Caki2 (cell line): ENCODE measurements around the gene EIF5A. TPM values are rescaled to one million over a fixed set of nuclear protein-coding genes. Genes with fewer than 3 reads are reported as not detected.
"Not testable (repeated sequence)": the region's sequence is repeated elsewhere in the genome, so short reads cannot be mapped to it uniquely, and the experiment has no call there.

Source experiments
- DNase-seq: peaks from one replicate; pipeline ENCODE4 v3.0.0-alpha.2; 2015; ENCODE audit warnings: low read depth
- in situ Hi-C: cut with HindIII; loops from 2 replicates; pipeline ENCODE4 v1.10.0; 2016; ENCODE audit warnings: low sequenced_read_pairs, low pct_unique_long_range_greater_than_20kb, mixed read lengths
- total RNA-seq: library from RNA; depleted of rRNA; stranded (reverse); fragments of >200 nt; shearing (Covaris generic); gene quantifications from 2 replicates; pipeline ENCODE4 v1.2.3, GENCODE V29; 2014; ENCODE audit warnings: low replicate concordance

The EIF5A gene
- total RNA-seq, 1 experiment from 2014 or later, result 624 TPM

DNA sequence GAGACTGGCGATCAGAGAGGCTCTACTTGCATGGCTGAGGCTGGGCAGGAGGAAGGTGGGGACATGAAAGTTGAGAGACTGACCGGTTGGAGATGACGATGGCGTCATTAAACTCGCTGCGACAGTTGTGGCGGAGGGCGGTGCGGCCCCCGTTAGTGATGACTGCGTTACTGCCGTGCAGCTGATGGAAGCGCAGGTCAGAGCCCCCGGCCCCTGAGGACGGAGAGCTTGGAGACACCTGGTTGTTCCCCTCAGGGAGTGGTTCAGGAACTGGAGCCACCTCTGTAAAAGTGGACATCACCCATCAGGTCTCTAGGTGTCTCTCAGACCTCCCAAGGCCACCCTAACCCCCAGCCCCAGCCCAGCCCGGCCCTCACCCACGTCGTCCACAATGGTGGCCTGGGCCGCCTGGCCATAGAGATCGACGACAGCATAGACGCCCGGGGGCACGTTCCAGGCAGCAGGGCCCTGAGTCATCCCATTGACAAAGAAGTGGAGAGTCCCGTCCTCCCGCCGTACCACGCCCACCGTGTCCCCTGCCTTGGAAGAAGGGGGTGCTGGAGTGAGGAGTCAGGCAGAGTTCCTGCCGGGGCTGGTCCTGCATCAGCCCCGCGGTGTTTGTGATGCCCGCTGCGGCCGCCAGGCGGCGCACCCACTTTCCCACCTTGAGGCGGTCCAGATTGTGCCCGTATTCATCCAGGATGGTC, 16.5 kb downstream of the EIF5A start:
- DNase-seq, result no peak
- in situ Hi-C loops, result no loop called here

DNA sequence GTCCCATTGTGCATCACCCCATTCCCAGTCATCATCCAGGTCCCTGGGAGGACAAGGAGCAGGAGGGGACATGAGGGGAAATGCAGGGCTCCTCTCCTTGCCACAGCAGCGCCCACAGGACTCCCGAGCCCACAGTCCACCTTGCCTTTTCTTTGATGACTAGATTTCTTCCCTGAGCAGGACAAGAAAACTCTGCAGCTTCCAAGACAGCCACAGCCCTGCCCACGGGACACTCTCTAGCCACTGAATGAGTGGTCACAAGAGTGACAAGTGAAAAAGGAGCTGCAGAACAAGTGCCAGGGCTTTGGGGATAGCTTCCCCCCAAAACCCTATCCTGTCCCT, 17.0 kb downstream of the EIF5A start:
- in situ Hi-C loops, result no loop called here

GRCh38 chr17:7325031-7325528, 17.7 kb downstream of the EIF5A start:
- DNase-seq, result no peak
- in situ Hi-C loops, result no loop called here

More for the DNA sequence above, 17.0 kb downstream of the EIF5A start:
- DNase-seq, result no peak

GRCh38 chr17:7326186-7326585, 18.8 kb downstream of the EIF5A start:
- in situ Hi-C loops, result no loop called here
- DNase-seq, result no peak

DNA sequence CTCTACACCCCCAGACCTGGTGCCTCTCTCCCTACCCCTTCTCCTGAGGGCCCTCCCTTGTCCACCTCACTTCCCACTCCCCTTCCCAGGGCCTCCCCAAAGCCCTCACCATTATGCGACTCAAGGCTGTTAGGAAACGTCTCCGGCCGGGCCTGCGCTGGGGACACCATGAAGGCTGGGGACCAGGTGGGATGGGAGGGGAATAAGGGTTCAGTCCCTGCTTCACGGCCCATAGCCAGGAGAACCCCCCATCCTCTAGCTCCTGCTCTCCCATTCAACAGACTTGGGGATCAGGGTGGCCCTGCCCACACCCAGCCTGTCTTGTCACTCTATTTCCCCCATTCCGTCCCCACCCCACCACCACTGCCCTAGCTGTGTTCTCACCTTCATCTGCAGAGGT, 19.6 kb downstream of the EIF5A start:
- in situ Hi-C loops, result no loop called here
- DNase-seq, result no peak

DNA sequence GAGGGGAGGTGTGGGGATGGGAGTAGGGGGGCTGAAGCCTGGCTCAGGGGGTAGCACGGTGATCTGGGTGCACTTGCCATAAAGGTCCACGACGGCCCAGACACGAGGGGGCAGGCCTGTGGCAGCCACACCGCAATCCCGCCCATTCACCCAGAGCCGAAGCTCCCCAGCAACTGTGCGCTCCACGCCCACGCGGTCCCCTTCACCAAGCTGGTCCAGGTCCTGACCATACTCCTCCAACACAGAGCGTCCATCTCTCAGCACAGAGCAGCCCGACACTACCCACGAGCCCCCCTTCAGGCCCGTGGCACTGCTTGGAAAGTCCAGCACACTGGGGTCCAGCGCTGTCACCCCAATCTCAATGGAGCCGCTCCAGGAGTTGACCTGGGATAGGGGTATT, 20.1 kb downstream of the EIF5A start:
- DNase-seq, result no peak
- in situ Hi-C loops, result no loop called here

DNA sequence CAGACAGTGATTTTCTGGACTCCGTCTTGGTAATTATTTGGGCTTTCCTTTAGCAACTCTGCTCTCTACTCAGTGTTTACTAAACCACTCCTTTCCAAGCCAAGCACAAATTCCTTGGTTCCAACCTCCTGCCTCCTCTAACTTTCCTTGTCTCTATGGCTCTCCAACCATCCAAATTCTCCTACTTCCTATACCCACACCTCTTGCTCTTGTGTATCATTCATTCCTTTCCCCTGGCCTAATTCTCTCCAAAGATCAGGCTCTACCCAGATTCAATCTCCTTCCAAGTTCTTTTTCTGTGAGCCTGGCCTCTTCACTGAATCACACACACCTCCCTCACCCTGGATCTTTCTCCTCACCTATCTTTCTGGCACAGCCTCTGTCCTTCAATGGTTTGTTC, 20.6 kb downstream of the EIF5A start:
- DNase-seq, result no peak
- in situ Hi-C loops, result no loop called here

DNA sequence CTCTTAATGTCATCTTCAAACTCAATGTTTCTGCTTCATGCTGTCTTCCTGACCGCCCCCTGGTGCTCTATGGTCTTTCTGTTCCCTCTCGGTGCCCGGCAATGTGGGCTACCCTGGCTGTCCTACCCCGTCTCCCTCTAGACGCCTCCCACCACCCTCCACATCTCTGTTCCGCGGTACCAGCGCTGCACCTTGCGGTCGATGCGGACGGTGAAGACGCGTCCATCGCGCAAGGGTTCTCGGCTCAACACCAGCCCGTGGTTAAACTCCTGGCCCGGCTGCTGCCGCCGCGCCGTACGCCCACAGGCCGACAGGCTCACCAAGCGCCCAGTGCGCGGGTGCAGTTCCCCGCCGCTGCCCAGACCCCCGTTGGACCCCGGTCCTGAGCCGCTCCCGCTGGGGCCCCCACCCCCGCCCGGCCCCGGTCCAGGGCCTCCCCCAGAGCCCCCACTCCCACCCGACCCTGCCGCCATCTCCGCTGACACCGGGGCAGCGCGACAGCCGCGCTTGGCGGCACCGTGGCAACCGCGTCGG, 21.5 kb downstream of the EIF5A start, which contains the start of gene NEURL4:
Gene NEURL4 (minus strand): TSS at position 496 of the 534 bp plus-strand sequence. CDS start 23 bp downstream, at position 473.
- in situ Hi-C loops, result no loop called here
- DNase-seq, result no peak

GRCh38 chr17:7329374-7329996, 22.1 kb downstream of the EIF5A start:
- in situ Hi-C loops, result no loop called here

DNA sequence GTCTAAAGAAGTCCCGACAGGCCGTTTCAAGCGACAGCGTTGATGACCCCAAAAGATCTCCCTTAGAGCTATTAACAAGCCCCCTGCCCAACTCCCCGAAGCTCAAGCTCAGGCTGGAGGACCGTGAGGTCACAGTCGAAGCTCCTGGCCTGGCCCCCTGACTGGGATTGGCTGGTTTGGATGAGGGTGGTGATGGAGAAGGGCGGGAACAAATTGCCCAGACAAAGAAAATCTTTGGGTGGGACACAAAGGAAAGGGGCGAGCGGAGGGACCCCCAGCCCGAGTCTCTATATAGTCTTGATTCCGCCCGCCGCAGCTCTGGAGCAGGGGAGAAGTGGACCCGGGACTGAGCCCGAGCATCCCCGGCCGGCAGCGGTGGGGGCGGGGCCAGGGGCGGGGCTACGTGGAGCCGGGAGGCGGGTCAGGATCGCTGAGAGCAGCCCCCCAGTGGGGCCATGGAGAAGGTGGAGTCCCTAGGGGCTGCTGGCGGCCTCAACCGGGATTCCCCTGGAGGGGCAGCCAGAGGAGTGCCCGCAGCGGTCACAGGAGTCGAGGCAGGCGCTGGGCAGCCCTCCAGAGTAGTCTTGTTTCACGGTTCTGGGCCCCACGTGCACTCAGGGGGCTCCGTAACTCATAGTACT, 22.7 kb downstream of the EIF5A start:
- DNase-seq, result no peak
- in situ Hi-C loops, result no loop called here

More at GRCh38 chr17:7329374-7329996, 22.1 kb downstream of the EIF5A start:
- DNase-seq, result peak; percentile 99

DNA sequence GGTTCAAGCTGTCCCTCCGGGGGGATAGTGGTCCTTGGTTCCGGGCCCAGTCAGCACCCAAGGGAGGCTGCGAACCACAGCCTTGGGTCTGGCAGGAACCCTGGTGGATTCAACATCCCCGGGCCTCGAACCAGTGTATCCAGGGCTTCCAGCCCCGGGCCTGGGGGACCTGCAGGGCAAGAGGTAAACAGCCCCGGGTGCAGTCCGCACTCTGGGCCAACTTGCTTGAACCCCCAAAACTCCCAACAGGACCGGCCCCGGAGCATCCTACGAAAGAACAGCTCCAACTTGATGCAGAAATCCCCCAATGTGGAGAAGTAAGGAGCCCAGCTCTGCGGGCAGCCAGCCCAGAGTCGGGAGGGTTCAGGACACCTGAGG, 23.2 kb downstream of the EIF5A start:
- in situ Hi-C loops, result no loop called here
- DNase-seq, result no peak

DNA sequence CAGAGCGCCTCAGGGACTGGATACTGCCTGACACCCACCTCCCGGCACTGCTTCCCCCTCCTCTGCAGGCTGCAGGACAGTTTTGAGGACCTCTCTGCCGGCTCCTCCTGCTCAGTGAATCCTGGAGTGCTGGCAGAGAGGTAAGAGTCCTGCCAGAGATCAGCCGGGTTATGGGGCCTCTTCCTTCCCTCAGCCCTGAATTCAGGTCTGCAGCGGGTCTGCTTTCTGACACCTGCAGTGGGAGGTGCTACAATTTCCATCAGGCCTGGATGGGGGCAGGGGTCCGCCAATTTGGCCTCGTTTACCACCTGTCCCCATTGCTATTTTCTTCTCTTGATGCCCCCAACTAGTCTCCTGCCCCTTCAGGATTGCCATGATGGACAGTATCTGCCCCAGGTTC, 24.7 kb downstream of the EIF5A start:
- in situ Hi-C loops, result no loop called here
- no peak for DNase-seq

DNA sequence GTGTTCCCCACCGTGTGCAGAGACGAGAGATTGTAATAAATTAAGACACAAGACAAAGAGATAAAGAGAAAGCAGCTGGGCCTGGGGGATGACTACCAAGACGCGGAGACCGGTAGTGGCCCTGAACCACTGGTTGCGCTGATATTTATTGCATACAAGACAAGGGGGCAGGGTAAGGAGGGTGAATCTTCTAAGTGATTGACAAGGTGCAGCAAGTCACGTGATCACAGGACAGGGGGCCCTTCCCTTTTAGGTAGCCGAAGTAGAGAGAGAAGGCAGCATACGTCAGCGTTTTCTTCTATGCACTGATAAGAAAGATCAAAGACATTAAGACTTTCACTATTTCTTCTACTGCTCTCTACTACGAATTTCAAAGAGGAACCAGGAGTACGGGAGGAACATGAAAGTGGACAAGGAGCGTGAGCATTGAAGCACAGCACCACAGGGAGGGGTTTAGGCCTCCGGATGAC, 25.2 kb downstream of the EIF5A start:
- DNase-seq, in situ Hi-C loops: not testable (repeated sequence)

- no peak for DNase-seq
- in situ Hi-C loops, result no loop called here
Measured at GRCh38 chr17:7334938-7335538, 27.6 kb downstream of the EIF5A start.

- DNase-seq, in situ Hi-C loops: not testable (repeated sequence)
Measured at GRCh38 chr17:7335765-7336164, 28.3 kb downstream of the EIF5A start.

DNA sequence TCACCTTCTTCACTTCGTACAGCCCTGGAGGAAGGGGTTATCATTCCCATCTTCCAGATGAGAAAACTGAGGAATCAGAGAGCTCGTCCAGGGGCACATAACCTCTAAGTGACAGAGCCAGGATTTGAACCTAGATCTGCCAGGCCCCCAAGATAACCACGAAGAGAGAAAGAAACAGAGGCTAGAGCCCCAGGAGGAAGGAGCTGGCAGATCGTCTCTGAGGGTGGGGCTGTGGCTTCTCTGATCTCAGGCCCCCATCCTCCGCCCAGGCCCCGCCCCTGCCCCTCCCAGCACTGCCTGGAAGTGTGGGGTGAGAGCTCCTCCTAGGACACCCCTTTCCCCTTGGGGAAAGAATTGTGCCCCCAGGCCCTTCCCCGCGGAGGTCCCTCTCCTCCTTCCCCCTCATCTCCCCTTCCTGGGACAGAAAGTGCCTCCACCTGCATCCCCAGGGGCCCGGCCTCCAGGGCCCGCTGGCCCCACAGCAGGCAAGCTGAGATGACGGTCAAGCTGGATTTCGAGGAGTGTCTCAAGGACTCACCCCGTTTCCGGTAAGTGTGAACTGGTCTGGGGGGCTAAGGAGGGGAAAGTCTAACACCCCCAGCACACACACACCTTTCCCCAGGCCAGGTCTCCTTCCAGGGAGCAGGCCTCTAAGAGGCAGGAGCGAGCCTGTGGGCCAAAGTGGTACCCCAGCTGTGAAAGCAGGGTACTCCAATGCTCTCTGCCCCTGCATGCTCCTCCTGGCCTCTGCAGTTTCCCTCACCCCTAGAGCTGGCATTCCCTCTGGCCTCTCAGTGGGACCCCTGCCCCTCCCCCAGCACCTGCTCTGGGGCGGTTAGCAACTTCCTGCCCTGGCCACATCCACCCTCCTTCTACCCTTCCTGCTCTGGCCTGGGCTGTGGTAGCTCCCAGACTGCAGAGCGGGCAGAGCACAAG, 29.1 kb downstream of the EIF5A start, which contains the start of gene ACAP1:
Gene ACAP1 (plus strand): TSS at position 290 of the 936 bp plus-strand sequence. CDS start 206 bp downstream, at position 496.
- DNase-seq, result no peak

DNA sequence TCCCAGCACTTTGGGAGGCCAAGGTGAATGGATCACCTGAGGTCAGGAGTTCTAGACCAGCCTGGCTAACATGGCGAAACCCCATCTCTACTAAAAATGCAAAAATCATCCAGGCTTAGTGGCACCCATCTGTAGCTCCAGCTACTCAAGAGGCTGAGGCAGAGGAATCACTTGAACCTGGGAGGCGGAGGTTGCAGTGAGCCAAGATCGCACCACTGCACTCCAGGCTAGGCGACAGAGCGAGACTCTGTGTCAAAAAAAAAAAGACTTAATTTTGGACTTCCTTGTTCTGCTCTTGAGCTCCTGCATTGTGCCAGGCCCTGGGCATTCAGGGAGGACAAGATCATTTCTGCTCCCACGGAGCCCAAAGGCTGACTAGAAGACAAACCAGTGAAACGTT, 30.2 kb downstream of the EIF5A start:
- in situ Hi-C loops, DNase-seq: not testable (repeated sequence)

More for the DNA sequence above, 29.1 kb downstream of the EIF5A start, which contains the start of gene ACAP1:
- in situ Hi-C loops, result no loop called here
